Anterior cingulate cortex (tissue), 58 donors: ENCODE results near the gene SAMD8.

Experiments
- DNase-seq, 58 donors: peaks; one replicate each; lab custom pipeline; 2025; lab: John Stamatoyannopoulos, UW

Gene SAMD8

DNA sequence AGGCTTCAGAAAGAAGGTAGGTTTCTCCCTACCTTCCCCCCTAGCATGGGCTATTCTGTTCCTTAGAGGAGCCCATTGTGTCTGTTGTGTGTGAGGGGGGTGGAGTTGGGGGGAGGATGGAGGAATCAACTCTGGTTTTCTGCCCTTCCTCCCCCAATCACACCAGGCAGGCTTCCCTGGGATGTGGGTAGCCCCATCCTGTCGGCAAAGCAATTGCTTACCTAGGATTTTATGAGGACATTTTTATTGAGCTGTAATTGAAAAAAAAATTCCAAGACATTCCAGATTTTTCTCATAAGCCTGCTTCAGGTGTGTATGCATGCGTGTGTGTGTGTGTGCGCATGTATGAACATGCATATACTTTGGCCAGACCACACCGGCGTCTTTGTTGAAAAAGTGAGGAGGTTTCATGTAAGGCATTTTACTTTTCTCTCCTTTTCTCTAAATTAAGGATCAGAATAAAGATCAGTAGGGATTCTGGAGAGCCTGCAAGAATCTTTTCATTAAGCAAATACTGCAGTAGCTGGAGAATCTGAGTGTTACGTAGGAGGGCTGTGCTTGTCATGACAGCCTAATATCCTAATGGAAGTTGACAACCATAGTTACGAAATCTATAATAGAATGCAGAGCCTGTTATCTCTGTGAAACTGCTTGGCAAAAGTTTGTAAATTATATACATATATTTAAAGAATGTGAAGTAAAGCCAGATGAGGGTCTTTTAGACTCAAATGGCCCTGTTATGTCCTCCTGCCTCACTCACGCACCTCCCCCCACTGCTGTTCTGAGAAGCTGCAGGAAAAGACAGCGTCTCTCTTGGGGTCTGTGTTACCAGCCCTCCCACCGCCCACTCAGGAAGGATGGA is 27.3 kb upstream of the SAMD8 start:
- no peak for DNase-seq

- no peak for DNase-seq
Observed at GRCh38 chr10:75084834-75085384, 26.5 kb upstream of the SAMD8 start.

DNA sequence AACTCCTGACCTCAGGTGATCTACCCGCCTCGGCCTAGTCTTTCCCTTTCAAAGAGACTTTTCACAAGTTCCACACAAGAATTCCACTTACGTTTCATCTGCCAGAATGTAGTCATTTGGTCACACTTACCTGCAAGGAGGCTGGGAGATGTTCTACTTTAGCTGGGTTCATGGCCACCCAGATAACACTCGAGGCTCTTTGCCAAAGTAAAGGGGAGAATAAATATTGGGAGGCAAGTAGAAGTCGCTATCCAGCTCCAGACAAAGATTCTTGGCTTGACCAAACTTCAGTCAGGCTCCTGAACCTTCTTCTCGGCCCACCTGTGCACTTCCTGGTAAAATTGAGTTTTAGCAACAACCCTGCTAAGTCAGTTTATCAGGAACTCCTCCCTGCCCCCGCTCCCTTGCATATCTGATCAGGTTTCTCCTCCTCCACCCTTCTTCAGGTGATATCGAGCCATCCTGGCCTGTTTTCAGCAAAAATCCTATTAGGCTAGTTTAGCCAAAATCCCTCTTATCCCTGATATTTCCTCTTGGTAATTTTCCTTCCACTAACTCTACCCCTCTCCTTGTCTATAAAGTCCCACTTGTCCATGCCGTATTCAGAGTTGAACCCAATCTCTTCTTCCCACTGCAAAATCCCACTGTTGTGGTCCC is 25.1 kb upstream of the SAMD8 start:
- DNase-seq = no peak

DNA sequence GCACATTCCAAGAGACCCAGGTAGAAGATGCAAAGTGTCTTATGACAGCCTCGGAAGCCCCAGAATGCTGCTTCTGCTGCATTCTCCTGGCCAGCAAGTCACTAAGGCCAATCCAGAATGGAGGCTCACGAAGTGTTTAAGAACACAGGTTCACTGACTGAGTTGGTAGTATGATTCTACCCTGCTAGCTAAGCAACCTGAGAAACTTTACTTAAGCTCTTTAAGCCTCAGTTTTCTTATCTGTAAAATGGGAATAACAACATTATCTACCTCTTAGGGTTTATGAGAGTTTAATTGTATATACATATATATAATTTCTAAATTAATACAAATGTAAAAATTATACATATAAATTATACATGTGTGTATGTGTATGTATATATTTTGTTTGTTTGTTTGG is 22.8 kb upstream of the SAMD8 start:
- DNase-seq = no peak

DNA sequence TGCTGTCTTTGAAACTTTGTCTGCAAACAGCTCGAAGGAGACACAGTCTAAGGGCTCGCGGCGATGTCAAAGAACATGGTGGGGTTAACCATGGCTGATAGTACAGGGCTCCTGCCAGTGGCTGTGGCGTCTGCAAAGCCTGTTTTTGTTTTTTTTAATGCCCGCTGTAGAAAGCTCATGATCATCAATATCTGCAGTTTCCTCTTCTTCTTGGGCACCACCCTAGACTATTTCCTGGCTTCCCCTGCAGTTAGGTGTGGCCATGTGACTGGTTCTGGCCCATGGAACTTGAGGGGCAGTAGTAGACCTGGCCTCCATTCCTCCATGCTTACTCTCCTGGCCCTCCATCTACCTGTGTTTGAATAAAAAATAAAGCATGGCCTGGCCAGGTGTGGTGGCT is 21.8 kb upstream of the SAMD8 start:
- no peak for DNase-seq

DNA sequence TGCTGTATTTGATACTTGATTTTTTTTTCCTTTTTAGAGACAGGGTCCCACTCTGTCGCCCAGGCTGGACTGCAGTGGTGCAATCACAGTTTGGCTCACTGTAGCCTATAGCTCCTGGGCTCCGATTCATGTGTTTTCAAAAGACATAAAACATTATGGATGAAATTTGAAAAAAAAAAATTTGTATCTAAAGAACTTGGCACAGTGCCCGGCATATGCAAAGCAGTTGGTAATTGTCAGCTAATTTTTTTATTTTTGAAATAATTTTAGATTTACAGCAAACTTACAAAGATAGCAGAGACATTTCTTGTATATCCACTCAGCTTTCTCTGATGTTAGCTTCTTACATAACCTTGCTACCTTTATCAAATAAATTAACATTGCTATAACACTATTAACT is 20.3 kb upstream of the SAMD8 start:
- DNase-seq = no peak

- DNase-seq = no peak
Observed at GRCh38 chr10:75094465-75094864, 17.0 kb upstream of the SAMD8 start.

GRCh38 chr10:75095631-75096030 is 15.8 kb upstream of the SAMD8 start:
- no peak for DNase-seq

GRCh38 chr10:75096749-75097148 is 14.7 kb upstream of the SAMD8 start:
- no peak for DNase-seq

DNA sequence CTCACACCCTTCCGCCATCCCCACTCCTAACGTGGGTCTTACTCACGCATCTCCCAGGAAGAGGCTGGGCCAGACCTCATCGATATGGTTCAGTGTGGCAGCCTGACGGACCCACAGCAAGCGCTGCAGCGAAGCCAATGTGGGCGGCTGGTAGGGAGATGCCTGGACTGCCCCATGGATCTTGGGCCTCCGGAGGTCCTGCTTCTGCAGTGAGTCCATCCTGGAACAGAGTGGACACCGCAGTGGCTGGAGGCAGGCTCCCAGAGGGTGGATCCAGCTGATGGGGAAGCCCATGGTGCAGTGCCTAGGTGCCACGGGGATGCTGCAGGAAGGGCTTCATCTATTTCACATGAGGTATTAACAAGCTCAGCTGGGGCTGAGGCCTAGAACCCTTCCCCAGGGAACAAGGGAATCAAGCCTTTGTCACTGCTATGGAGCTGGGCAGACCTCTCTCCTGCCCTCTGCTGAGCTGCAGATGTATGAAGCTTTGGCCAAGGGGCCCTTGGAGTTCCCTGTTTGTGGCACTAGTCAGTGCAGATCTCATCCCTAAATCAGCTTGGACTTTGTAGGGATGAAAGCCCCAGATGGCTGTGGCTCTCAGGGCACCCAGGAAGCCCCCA is 13.7 kb upstream of the SAMD8 start:
- no peak for DNase-seq

GRCh38 chr10:75098902-75099673 is 12.4 kb upstream of the SAMD8 start:
- no peak for DNase-seq

GRCh38 chr10:75099952-75100763 is 11.3 kb upstream of the SAMD8 start:
- DNase-seq = peak in 54 of 58 donors; percentile 7 to 86 (median 56)

- DNase-seq = no peak
Observed at GRCh38 chr10:75100764-75101291, 10.6 kb upstream of the SAMD8 start.

- no peak for DNase-seq
Observed at GRCh38 chr10:75101416-75102251, 9.8 kb upstream of the SAMD8 start.

- DNase-seq = no peak
Observed at GRCh38 chr10:75102830-75103673, 8.4 kb upstream of the SAMD8 start.

- DNase-seq = no peak
Observed at GRCh38 chr10:75103881-75104686, 7.4 kb upstream of the SAMD8 start.

- DNase-seq = no peak
Observed at GRCh38 chr10:75104842-75105241, 6.6 kb upstream of the SAMD8 start.
